ENCODE measurements around the gene NDRG3. TPM values are rescaled to one million over a fixed set of nuclear protein-coding genes. Genes with fewer than 3 reads are reported as not detected.

Gene NDRG3
- total and polyA plus RNA-seq, 9 donors = 15.0 to 22.3 (median 16.8) TPM

GRCh38 chr20:36784116-36784515 is 38.2 kb upstream of the NDRG3 start:
- H3K4me1 ChIP-seq (ENCODE audit: control insufficient read depth, insufficient read depth, low read length) = no peaks in the 10 kb centered on the region
- no peak overlapping the region for H3K27ac ChIP-seq (ENCODE audit: low read length)
- no peak for DNase-seq
- no peaks in the 10 kb centered on the region for H3K27me3 ChIP-seq (ENCODE audit: control insufficient read depth, insufficient read depth, low read length)
- H3K36me3 ChIP-seq (ENCODE audit: control insufficient read depth, insufficient read depth, low read length) = peaks cover 55% of the 10 kb centered on the region
- no peak overlapping the region for H3K4me3 ChIP-seq (ENCODE audit: low read length)
- 98% methylated on average over 7 of the region's 7 CpGs for WGBS (ENCODE audit: insufficient coverage)
- no peaks in the 10 kb centered on the region for H3K9me3 ChIP-seq (replicated peaks; ENCODE audit: control insufficient read depth, low read depth, low read length)

- Histone ChIP-seq H3K4me1 (ENCODE audit: control insufficient read depth, insufficient read depth, low read length) (peaks cover 37% of the 10 kb centered on the region), H3K4me3 (ENCODE audit: low read length) (no peak overlapping the region), H3K27me3 (ENCODE audit: control insufficient read depth, insufficient read depth, low read length) (no peaks in the 10 kb centered on the region), H3K36me3 (ENCODE audit: control insufficient read depth, insufficient read depth, low read length) (peaks cover 27% of the 10 kb centered on the region), H3K9me3 (replicated peaks; ENCODE audit: control insufficient read depth, low read depth, low read length) (no peaks in the 10 kb centered on the region), H3K27ac (ENCODE audit: low read length) (no peak overlapping the region)
- WGBS (ENCODE audit: insufficient coverage) = 54% methylated on average over 6 of the region's 6 CpGs
- DNase-seq = no peak
Observed at GRCh38 chr20:36779656-36780025, 33.8 kb upstream of the NDRG3 start.

GRCh38 chr20:36778831-36779655 is 33.2 kb upstream of the NDRG3 start:
- Histone ChIP-seq H3K27me3 (ENCODE audit: control insufficient read depth, insufficient read depth, low read length) (no peaks in the 10 kb centered on the region), H3K4me1 (ENCODE audit: control insufficient read depth, insufficient read depth, low read length) (peaks cover 43% of the 10 kb centered on the region), H3K36me3 (ENCODE audit: control insufficient read depth, insufficient read depth, low read length) (peaks cover 21% of the 10 kb centered on the region), H3K4me3 (ENCODE audit: low read length) (no peak overlapping the region), H3K27ac (ENCODE audit: low read length) (peak overlapping the region; percentile 20), H3K9me3 (replicated peaks; ENCODE audit: control insufficient read depth, low read depth, low read length) (no peaks in the 10 kb centered on the region)
- DNase-seq = no peak
- WGBS (ENCODE audit: insufficient coverage) = 40% methylated on average over 1 of the region's 3 CpGs

GRCh38 chr20:36777576-36777975 is 31.7 kb upstream of the NDRG3 start:
- H3K27ac ChIP-seq (ENCODE audit: low read length) = peak overlapping the region; percentile 84
- H3K27me3 ChIP-seq (ENCODE audit: control insufficient read depth, insufficient read depth, low read length) = no peaks in the 10 kb centered on the region
- WGBS (ENCODE audit: insufficient coverage) = no CpG with 5 or more reads among the region's 3 CpGs
- DNase-seq = peak; percentile 19
- H3K36me3 ChIP-seq (ENCODE audit: control insufficient read depth, insufficient read depth, low read length) = peaks cover 6% of the 10 kb centered on the region
- no peaks in the 10 kb centered on the region for H3K9me3 ChIP-seq (replicated peaks; ENCODE audit: control insufficient read depth, low read depth, low read length)
- H3K4me3 ChIP-seq (ENCODE audit: low read length) = no peak overlapping the region
- peaks cover 51% of the 10 kb centered on the region for H3K4me1 ChIP-seq (ENCODE audit: control insufficient read depth, insufficient read depth, low read length)

- Histone ChIP-seq H3K27me3 (ENCODE audit: control insufficient read depth, insufficient read depth, low read length) (no peaks in the 10 kb centered on the region), H3K4me1 (ENCODE audit: control insufficient read depth, insufficient read depth, low read length) (peaks cover 51% of the 10 kb centered on the region), H3K9me3 (replicated peaks; ENCODE audit: control insufficient read depth, low read depth, low read length) (no peaks in the 10 kb centered on the region), H3K27ac (ENCODE audit: low read length) (peak overlapping the region; percentile 84), H3K36me3 (ENCODE audit: control insufficient read depth, insufficient read depth, low read length) (peaks cover 2% of the 10 kb centered on the region), H3K4me3 (ENCODE audit: low read length) (no peak overlapping the region)
- peak; percentile 89 for DNase-seq
- WGBS (ENCODE audit: insufficient coverage) = no CpG with 5 or more reads among the region's 3 CpGs
Observed at GRCh38 chr20:36777167-36777566, 31.3 kb upstream of the NDRG3 start.

GRCh38 chr20:36775826-36776225 is 29.9 kb upstream of the NDRG3 start:
- H3K9me3 ChIP-seq (replicated peaks; ENCODE audit: control insufficient read depth, low read depth, low read length) = no peaks in the 10 kb centered on the region
- H3K36me3 ChIP-seq (ENCODE audit: control insufficient read depth, insufficient read depth, low read length) = peaks cover 5% of the 10 kb centered on the region
- peak; percentile 42 for DNase-seq
- no peak overlapping the region for H3K27ac ChIP-seq (ENCODE audit: low read length)
- 69% methylated on average over 2 of the region's 3 CpGs for WGBS (ENCODE audit: insufficient coverage)
- H3K4me1 ChIP-seq (ENCODE audit: control insufficient read depth, insufficient read depth, low read length) = peaks cover 51% of the 10 kb centered on the region
- H3K4me3 ChIP-seq (ENCODE audit: low read length) = no peak overlapping the region
- H3K27me3 ChIP-seq (ENCODE audit: control insufficient read depth, insufficient read depth, low read length) = no peaks in the 10 kb centered on the region

- peak; percentile 39 for DNase-seq
- H3K4me1 ChIP-seq (ENCODE audit: control insufficient read depth, insufficient read depth, low read length) = peaks cover 51% of the 10 kb centered on the region
- 44% methylated on average over 1 of the region's 2 CpGs for WGBS (ENCODE audit: insufficient coverage)
- H3K27me3 ChIP-seq (ENCODE audit: control insufficient read depth, insufficient read depth, low read length) = no peaks in the 10 kb centered on the region
- H3K9me3 ChIP-seq (replicated peaks; ENCODE audit: control insufficient read depth, low read depth, low read length) = no peaks in the 10 kb centered on the region
- peaks cover 9% of the 10 kb centered on the region for H3K36me3 ChIP-seq (ENCODE audit: control insufficient read depth, insufficient read depth, low read length)
- H3K27ac ChIP-seq (ENCODE audit: low read length) = peak overlapping the region; percentile 99
- no peak overlapping the region for H3K4me3 ChIP-seq (ENCODE audit: low read length)
Observed at GRCh38 chr20:36775196-36775595, 29.3 kb upstream of the NDRG3 start.

- H3K27ac ChIP-seq (ENCODE audit: low read length) = peak within 1 kb of the TSS; percentile 99
- peaks cover 13% of the 10 kb centered on the region for H3K36me3 ChIP-seq (ENCODE audit: control insufficient read depth, insufficient read depth, low read length)
- peaks cover 50% of the 10 kb centered on the region for H3K4me1 ChIP-seq (ENCODE audit: control insufficient read depth, insufficient read depth, low read length)
- H3K27me3 ChIP-seq (ENCODE audit: control insufficient read depth, insufficient read depth, low read length) = no peaks in the 10 kb centered on the region
- peak; percentile 98 for DNase-seq
- WGBS (ENCODE audit: insufficient coverage) = 0% methylated on average over 49 of the region's 61 CpGs
- H3K4me3 ChIP-seq (ENCODE audit: low read length) = peak within 1 kb of the TSS; percentile 79
- no peaks in the 10 kb centered on the region for H3K9me3 ChIP-seq (replicated peaks; ENCODE audit: control insufficient read depth, low read depth, low read length)
Observed at GRCh38 chr20:36773597-36774390, 27.9 kb upstream of the NDRG3 start, which contains the start of gene DSN1. Gene DSN1, minus strand, starts transcription at chr20:36773763. Its CDS starts 2,305 bp downstream, at chr20:36771458.

GRCh38 chr20:36773107-36773596 is 27.3 kb upstream of the NDRG3 start:
- Histone ChIP-seq H3K27ac (ENCODE audit: low read length) (peak overlapping the region; percentile 52), H3K4me1 (ENCODE audit: control insufficient read depth, insufficient read depth, low read length) (peaks cover 43% of the 10 kb centered on the region), H3K9me3 (replicated peaks; ENCODE audit: control insufficient read depth, low read depth, low read length) (no peaks in the 10 kb centered on the region), H3K27me3 (ENCODE audit: control insufficient read depth, insufficient read depth, low read length) (no peaks in the 10 kb centered on the region), H3K36me3 (ENCODE audit: control insufficient read depth, insufficient read depth, low read length) (peaks cover 13% of the 10 kb centered on the region), H3K4me3 (ENCODE audit: low read length) (peak overlapping the region; percentile 79)
- under 1% methylated on average over 27 of the region's 28 CpGs for WGBS (ENCODE audit: insufficient coverage)
- DNase-seq = peak; percentile 20

GRCh38 chr20:36770680-36771079 is 24.8 kb upstream of the NDRG3 start:
- Histone ChIP-seq H3K36me3 (ENCODE audit: control insufficient read depth, insufficient read depth, low read length) (peaks cover 13% of the 10 kb centered on the region), H3K4me3 (ENCODE audit: low read length) (no peak overlapping the region), H3K9me3 (replicated peaks; ENCODE audit: control insufficient read depth, low read depth, low read length) (no peaks in the 10 kb centered on the region), H3K4me1 (ENCODE audit: control insufficient read depth, insufficient read depth, low read length) (peaks cover 22% of the 10 kb centered on the region), H3K27ac (ENCODE audit: low read length) (no peak overlapping the region), H3K27me3 (ENCODE audit: control insufficient read depth, insufficient read depth, low read length) (no peaks in the 10 kb centered on the region)
- WGBS (ENCODE audit: insufficient coverage) = 66% methylated on average over 6 of the region's 7 CpGs
- no peak for DNase-seq

Data from muscle of leg (tissue), 11 donors.